HCT116 (cell line): ENCODE results near the gene ATP6V1B1.

Experiments
- CTCF ChIP-seq, 3 experiments: fragments of 200-600 bp in 1 of 3; sonication (generic) in 1 of 3; IDR thresholded peaks in 2 of 3; conservative IDR thresholded peaks in 1 of 3; 2 replicates each; pipeline ENCODE4 v1.5.1; 2012 to 2017; ENCODE audit warnings: low read depth in 2 of 3, low read length in 2 of 3, antibody characterized with exemption in 1 of 3, borderline replicate concordance in 1 of 3, control low read depth in 1 of 3, mild to moderate bottlenecking in 1 of 3, mixed read lengths in 1 of 3, mixed run types in 1 of 3, moderate library complexity in 1 of 3; ENCODE audit not compliant: insufficient read depth in 1 of 3
- EZH2 ChIP-seq: fragments of 200-600 bp; sonication (generic); IDR thresholded peaks from 2 replicates; pipeline ENCODE4 v1.6.1; 2017; ENCODE audit warnings: antibody characterized with exemption, mixed run types
- POLR2A ChIP-seq: IDR thresholded peaks from 2 replicates; pipeline ENCODE4 v1.7.0; 2011; ENCODE audit warnings: borderline replicate concordance; ENCODE audit not compliant: insufficient read depth, insufficient read length; ENCODE audit errors: extremely low read depth
- POLR2AphosphoS5 ChIP-seq: IDR thresholded peaks from 2 replicates; pipeline ENCODE4 v1.6.1; 2011; ENCODE audit warnings: mild to moderate bottlenecking, low read depth, low read length, moderate library complexity
- SIN3A ChIP-seq: IDR thresholded peaks from 2 replicates; pipeline ENCODE4 v1.6.1; 2012; ENCODE audit warnings: low read depth

DNA sequence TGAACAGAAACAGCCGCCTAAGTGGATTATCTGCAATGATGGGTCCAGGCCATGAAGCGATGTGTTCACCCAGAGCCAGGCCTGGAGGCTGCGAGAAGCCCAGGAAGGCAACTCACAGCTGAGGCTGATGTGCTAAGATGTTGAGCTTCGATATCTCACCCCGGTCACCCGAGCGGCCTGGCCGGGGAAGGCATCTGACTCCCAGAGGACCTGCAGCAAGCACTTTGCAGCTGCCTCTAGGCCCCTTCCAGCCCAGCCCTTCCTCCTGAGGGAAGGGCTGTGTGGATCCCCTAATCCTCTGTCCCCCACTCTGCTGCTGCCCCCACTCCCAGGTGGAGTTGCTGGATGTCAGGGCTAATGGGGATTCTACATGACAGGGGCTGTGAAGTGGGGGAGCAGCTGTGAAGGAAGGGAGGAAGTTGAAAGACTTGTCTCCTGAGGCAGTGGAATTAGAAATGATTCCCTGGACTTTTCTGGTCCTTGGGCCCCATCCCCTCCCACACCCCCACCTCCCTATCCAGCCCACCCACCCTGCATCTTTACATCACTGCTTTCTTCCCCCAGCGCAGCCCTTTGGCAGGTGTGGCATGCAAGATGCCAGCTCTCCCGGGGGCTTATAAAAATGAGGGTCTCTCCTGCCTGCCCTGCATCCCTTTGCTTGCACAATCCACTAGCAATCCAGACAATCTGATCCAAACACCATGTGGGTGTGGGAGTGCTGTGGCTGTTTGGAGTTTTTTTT lies 4.3 kb downstream of the ATP6V1B1 start:
- no peak for TF ChIP-seq POLR2A
- TF ChIP-seq CTCF (IDR thresholded peaks at IDR 0.05 in 2 of 3, conservative IDR thresholded peaks at IDR 0.05 in 1 of 3; ENCODE audit: borderline replicate concordance in 1 of 3, insufficient read depth in 1 of 3, low read depth in 2 of 3, low read length in 2 of 3) = no peak
- no peak for TF ChIP-seq EZH2
- no peak for TF ChIP-seq POLR2AphosphoS5
- no peak for TF ChIP-seq SIN3A
